HUES64 (cell line): ENCODE measurements around the gene COPZ1.
A peak's percentile ranks its signal among the peaks of the same experiment; 100 is the strongest.
"Not testable (repeated sequence)": the region's sequence is repeated elsewhere in the genome, so short reads cannot be mapped to it uniquely, and the experiment has no call there.

Source experiments
- H3K27ac ChIP-seq: 2 replicates; pipeline ENCODE4 v1.7.0; 2013; ENCODE audit warnings: low read depth, low read length, inconsistent platforms
- H3K27me3 ChIP-seq: 2 replicates; pipeline ENCODE4 v1.6.1; 2013; ENCODE audit warnings: mild to moderate bottlenecking, low read length; ENCODE audit not compliant: insufficient read depth
- H3K36me3 ChIP-seq: 2 replicates; pipeline ENCODE4 v1.6.1; 2013; ENCODE audit warnings: mild to moderate bottlenecking, low read length; ENCODE audit not compliant: insufficient read depth
- H3K4me1 ChIP-seq: 2 replicates; pipeline ENCODE4 v1.6.1; 2013; ENCODE audit warnings: mild to moderate bottlenecking, low read length, moderate library complexity; ENCODE audit not compliant: insufficient read depth
- H3K4me3 ChIP-seq: 2 replicates; pipeline ENCODE4 v1.5.1; 2013; ENCODE audit warnings: mild to moderate bottlenecking, low read length, moderate library complexity
- H3K9ac ChIP-seq: 2 replicates; pipeline ENCODE4 v1.6.1; 2013; ENCODE audit warnings: mild to moderate bottlenecking, low read depth, low read length
- H3K9me3 ChIP-seq: 2 replicates; pipeline ENCODE4 v1.6.1; 2013; ENCODE audit warnings: low read depth, low read length; ENCODE audit not compliant: insufficient read depth
- WGBS: fragments of 150-250, 120-280 bp; methylation state at CpG from one replicate; pipeline ENCODE4 v1.1.7; 2013; ENCODE audit warnings: missing lambda C conversion rate; 5-methylcytosine and 5-hydroxymethylcytosine counted together

Gene COPZ1

GRCh38 chr12:54284070-54284780 is 40.7 kb upstream of the COPZ1 start:
- Histone ChIP-seq H3K27ac (peak overlapping the region; percentile 55; the same call in 1 of the 2 replicates), H3K9ac (peak overlapping the region; percentile 100), H3K4me3 (peak overlapping the region; percentile 93), H3K36me3 (peaks cover 76% of the 10 kb centered on the region), H3K4me1 (peaks cover 16% of the 10 kb centered on the region; the same call in 1 of the 2 replicates)
- not testable (repeated sequence) for H3K9me3 ChIP-seq, H3K27me3 ChIP-seq
- 88% methylated on average over 1 of the region's 2 CpGs for WGBS

- H3K4me1 ChIP-seq: peaks cover 16% of the 10 kb centered on the region; the same call in 1 of the 2 replicates
- no peak overlapping the region; the same call in 1 of the 2 replicates for H3K9ac ChIP-seq
- H3K4me3 ChIP-seq: peak overlapping the region; percentile 22; the same call in 1 of the 2 replicates
- 91% methylated on average over 3 of the region's 5 CpGs for WGBS
- no peaks in the 10 kb centered on the region for H3K27me3 ChIP-seq
- no peaks in the 10 kb centered on the region for H3K9me3 ChIP-seq
- H3K27ac ChIP-seq: peak overlapping the region; percentile 19; the same call in 1 of the 2 replicates
- H3K36me3 ChIP-seq: peaks cover 75% of the 10 kb centered on the region
These were observed 39.5 kb upstream of the COPZ1 start for GRCh38 chr12:54285150-54286041.

GRCh38 chr12:54286042-54287030 is 38.6 kb upstream of the COPZ1 start:
- WGBS: 93% methylated on average over 11 of the region's 12 CpGs
- H3K27ac ChIP-seq: peak overlapping the region; percentile 3; the same call in 1 of the 2 replicates

DNA sequence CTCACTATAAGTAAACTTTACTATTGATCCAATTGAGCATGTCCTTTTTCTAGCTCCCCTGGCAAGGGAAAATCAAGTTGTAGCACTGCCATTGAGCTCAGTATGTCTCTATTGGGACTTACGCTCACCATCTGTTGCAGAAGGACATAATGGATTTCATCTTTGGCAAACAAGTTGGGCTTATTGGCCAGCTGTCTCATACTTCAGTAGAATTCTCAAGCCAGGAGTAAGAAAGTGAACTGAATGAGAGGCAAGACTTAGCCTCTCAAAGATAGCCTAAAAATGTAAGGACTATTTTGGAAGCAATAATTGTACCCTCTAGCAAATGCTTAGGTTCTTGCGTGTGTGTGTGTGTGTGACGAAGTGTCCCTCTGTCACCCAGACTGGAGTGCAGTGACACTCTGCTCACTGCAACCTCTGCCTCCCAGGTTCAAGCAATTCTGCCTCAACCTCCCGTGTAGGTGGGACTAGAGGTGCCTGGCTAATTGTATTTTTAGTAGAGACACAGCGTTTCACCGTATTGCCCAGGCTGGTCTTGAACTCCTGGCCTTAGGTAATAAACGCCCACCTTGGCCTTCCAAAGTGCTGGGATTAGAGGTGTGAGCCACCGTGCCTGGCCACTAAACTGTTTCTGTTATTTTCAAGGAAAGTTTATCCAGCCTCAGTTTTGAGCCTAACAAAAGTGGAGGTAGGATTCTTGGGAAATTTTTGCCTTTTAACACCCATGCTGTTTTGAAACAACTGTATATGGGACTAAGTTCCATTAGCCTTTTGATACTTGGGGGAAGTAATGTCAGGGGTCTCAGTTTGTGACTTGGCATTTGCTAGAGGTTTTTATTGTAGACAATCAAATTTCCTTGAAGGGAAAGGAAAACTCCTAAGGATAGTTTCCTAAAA is 37.4 kb upstream of the COPZ1 start:
- H3K9me3 ChIP-seq: no peaks in the 10 kb centered on the region
- H3K27me3 ChIP-seq: no peaks in the 10 kb centered on the region
- peaks cover 16% of the 10 kb centered on the region; the same call in 1 of the 2 replicates for H3K4me1 ChIP-seq
- peaks cover 57% of the 10 kb centered on the region for H3K36me3 ChIP-seq
- no peak overlapping the region for H3K9ac ChIP-seq
- H3K27ac ChIP-seq: peak overlapping the region; percentile 23; the same call in 1 of the 2 replicates
- WGBS: 83% methylated on average over 8 of the region's 8 CpGs
- H3K4me3 ChIP-seq: no peak overlapping the region

More at GRCh38 chr12:54286042-54287030, 38.6 kb upstream of the COPZ1 start:
- H3K4me3 ChIP-seq: no peak overlapping the region; the same call in 1 of the 2 replicates
- peaks cover 16% of the 10 kb centered on the region; the same call in 1 of the 2 replicates for H3K4me1 ChIP-seq
- H3K36me3 ChIP-seq: peaks cover 69% of the 10 kb centered on the region
- no peak overlapping the region for H3K9ac ChIP-seq
- no peaks in the 10 kb centered on the region for H3K9me3 ChIP-seq
- no peaks in the 10 kb centered on the region for H3K27me3 ChIP-seq

GRCh38 chr12:54292083-54292930 is 32.6 kb upstream of the COPZ1 start:
- Histone ChIP-seq H3K27ac (no peak overlapping the region), H3K27me3 (no peaks in the 10 kb centered on the region), H3K9me3 (no peaks in the 10 kb centered on the region), H3K36me3 (peaks cover 9% of the 10 kb centered on the region), H3K4me1 (no peaks in the 10 kb centered on the region), H3K9ac (no peak overlapping the region), H3K4me3 (no peak overlapping the region)
- WGBS: 96% methylated on average over 30 of the region's 30 CpGs

- 95% methylated on average over 7 of the region's 7 CpGs for WGBS
These were observed 32.0 kb upstream of the COPZ1 start for GRCh38 chr12:54292931-54293241.

DNA sequence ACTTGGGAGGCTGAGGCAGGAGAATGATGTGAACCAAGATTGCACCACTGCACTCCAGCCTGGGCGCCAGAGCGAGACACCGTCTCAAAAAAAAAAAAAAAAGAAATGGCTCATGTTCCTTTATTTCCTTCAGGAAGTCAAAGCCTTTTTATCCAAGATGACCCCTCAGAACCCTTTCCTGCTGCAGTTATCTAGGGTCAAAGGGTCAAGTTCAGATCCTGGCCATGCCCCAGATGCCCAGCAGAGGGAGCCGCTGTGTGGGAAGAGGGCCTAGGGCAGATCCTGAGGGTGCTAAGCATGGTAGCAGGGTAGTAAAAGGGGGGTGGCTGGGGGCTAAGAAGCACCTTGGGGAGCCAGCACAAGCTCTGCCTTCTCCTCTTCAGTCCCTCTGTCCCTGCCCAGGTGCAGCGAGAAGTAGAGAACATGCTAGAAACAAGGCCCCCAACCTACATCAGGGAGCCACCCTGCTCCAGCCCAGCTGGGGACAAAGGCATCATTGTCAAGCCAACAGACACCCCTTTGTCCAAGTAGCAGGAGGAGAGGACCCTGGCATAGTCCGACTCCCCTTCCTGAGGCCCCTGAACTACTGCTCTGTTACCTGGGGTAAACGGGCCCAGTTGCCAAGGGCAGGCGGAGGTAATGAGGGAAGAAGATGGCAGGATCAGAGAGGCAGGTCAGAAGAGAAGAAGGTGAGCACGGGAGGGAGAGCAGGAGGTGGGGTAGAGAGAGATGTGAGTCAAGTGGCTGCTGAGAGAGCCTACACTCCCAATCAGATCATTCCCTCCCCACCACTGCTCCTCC is 30.6 kb upstream of the COPZ1 start:
- Histone ChIP-seq H3K9ac (no peak overlapping the region), H3K4me3 (no peak overlapping the region), H3K27me3 (no peaks in the 10 kb centered on the region; the same call in 1 of the 2 replicates)

More at GRCh38 chr12:54292931-54293241, 32.0 kb upstream of the COPZ1 start:
- H3K27me3 ChIP-seq: no peaks in the 10 kb centered on the region
- no peaks in the 10 kb centered on the region for H3K9me3 ChIP-seq
- H3K9ac ChIP-seq: no peak overlapping the region
- no peak overlapping the region for H3K4me3 ChIP-seq
- no peaks in the 10 kb centered on the region for H3K4me1 ChIP-seq
- no peak overlapping the region for H3K27ac ChIP-seq
- peaks cover 4% of the 10 kb centered on the region for H3K36me3 ChIP-seq

DNA sequence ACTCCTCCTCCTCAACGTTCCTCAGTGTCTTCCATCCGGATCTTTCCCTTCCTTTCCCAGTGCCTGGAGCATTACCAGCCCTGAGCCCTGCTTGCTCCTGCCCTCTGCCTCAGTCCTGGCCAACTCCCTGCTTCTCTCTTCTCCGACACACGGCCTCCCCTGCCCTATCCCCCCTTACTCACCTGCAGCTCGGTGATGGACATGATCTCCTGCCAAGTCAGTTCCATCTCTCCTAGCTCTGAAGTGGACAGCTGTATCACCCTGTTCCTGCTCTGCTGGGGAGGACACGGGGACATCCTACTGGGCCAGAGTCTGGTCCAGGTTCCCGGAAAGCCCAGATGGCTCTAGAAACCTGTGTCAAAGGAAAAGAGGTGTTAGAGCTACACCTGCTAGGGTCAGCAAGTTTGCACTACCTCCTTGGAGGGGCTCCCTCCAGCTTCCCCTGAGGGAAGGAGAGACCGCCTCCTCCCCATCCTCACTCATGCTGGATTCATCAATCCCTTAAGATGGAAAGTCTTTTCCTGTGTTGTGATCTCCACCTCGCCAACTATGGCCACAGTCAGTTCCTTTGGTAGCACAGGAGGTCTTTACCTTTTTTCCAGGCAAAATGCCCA is 29.9 kb upstream of the COPZ1 start:
- H3K27ac ChIP-seq: no peak overlapping the region
- no peaks in the 10 kb centered on the region for H3K36me3 ChIP-seq
- no peak overlapping the region for H3K9ac ChIP-seq
- no peaks in the 10 kb centered on the region; the same call in 1 of the 2 replicates for H3K27me3 ChIP-seq
- peaks cover 10% of the 10 kb centered on the region for H3K4me1 ChIP-seq
- 84% methylated on average over 9 of the region's 9 CpGs for WGBS
- no peaks in the 10 kb centered on the region for H3K9me3 ChIP-seq
- no peak overlapping the region for H3K4me3 ChIP-seq

More for the DNA sequence above, 30.6 kb upstream of the COPZ1 start:
- H3K4me1 ChIP-seq: peaks cover 2% of the 10 kb centered on the region
- 76% methylated on average over 9 of the region's 9 CpGs for WGBS
- no peaks in the 10 kb centered on the region for H3K9me3 ChIP-seq
- H3K36me3 ChIP-seq: no peaks in the 10 kb centered on the region
- no peak overlapping the region for H3K27ac ChIP-seq
